DND-41 (cell line): ENCODE data around the gene C6orf62.

Experiments
- CTCF ChIP-seq: IDR thresholded peaks from 2 replicates; pipeline ENCODE4 v1.5.1; 2012; ENCODE audit warnings: borderline replicate concordance, low read length, moderate library complexity, mild to moderate bottlenecking; ENCODE audit not compliant: poor library complexity, severe bottlenecking; ENCODE audit errors: extremely low read depth
- EZH2 ChIP-seq: IDR thresholded peaks from 3 replicates; pipeline ENCODE4 v1.6.1; 2012; ENCODE audit warnings: borderline replicate concordance, low read depth, mild to moderate bottlenecking, moderate library complexity, low read length, inconsistent platforms; ENCODE audit not compliant: severe bottlenecking

- TF ChIP-seq CTCF (no peak), EZH2 (no peak)
Observed at GRCh38 chr6:24691550-24691949, 27.4 kb downstream of the C6orf62 start.
